NCI-H1417 (cell line): ENCODE data around the gene MTURN.
"Not testable (repeated sequence)": the region's sequence is repeated elsewhere in the genome, so short reads cannot be mapped to it uniquely, and the experiment has no call there.

Source experiments
- DNase-seq, 3 experiments: peaks; one replicate each; lab custom pipeline; 2025; lab: John Stamatoyannopoulos, UW

The MTURN gene

GRCh38 chr7:30134611-30135300, at the start of gene MTURN:
MTURN (plus strand) TSS chr7:30134986; CDS start chr7:30135137, 151 bp downstream.
- peak; percentile 87 to 97 (median 95) for DNase-seq

- no peak for DNase-seq
Measured at GRCh38 chr7:30086529-30086928, 48.3 kb upstream of the MTURN start.

GRCh38 chr7:30087371-30087770, 47.4 kb upstream of the MTURN start:
- no peak for DNase-seq

GRCh38 chr7:30088362-30088761, 46.4 kb upstream of the MTURN start:
- no peak for DNase-seq

GRCh38 chr7:30090111-30090510, 44.7 kb upstream of the MTURN start:
- DNase-seq, result no peak

GRCh38 chr7:30091491-30091912, 43.3 kb upstream of the MTURN start:
- DNase-seq, result no peak

- DNase-seq, result no peak
Measured at GRCh38 chr7:30091987-30092386, 42.8 kb upstream of the MTURN start.

GRCh38 chr7:30093420-30093952, 41.3 kb upstream of the MTURN start:
- DNase-seq, result no peak

- not testable (repeated sequence) for DNase-seq
Measured at GRCh38 chr7:30098599-30098998, 36.2 kb upstream of the MTURN start.

GRCh38 chr7:30102281-30102680, 32.5 kb upstream of the MTURN start:
- DNase-seq, result no peak

- no peak for DNase-seq
Measured at GRCh38 chr7:30104157-30104556, 30.6 kb upstream of the MTURN start.

- DNase-seq, result no peak
Measured at GRCh38 chr7:30112103-30112713, 22.6 kb upstream of the MTURN start.

- no peak for DNase-seq
Measured at GRCh38 chr7:30113144-30113543, 21.6 kb upstream of the MTURN start.

- DNase-seq, result no peak
Measured at GRCh38 chr7:30114536-30115238, 20.1 kb upstream of the MTURN start.

GRCh38 chr7:30115709-30116297, 19.0 kb upstream of the MTURN start:
- DNase-seq, result no peak

GRCh38 chr7:30116771-30117170, 18.0 kb upstream of the MTURN start:
- DNase-seq, result no peak

GRCh38 chr7:30117896-30118295, 16.9 kb upstream of the MTURN start:
- DNase-seq, result no peak

- DNase-seq, result no peak
Measured at GRCh38 chr7:30119890-30120577, 14.8 kb upstream of the MTURN start.

- DNase-seq, result no peak
Measured at GRCh38 chr7:30133736-30134610, 813 bp upstream of the MTURN start.

GRCh38 chr7:30135301-30136116, 723 bp downstream of the MTURN start:
- peak; percentile 28 to 88 (median 74) for DNase-seq
